Stimulated activated effector memory CD8-positive, alpha-beta T cell treated with anti-CD3 and anti-CD28 coated beads, Interleukin-12 subunit alpha, Interleukin-12 subunit beta, amount 100 ng/mL, for 72 hours (primary cell): ENCODE results near the gene DAZL.

Source experiments
- ATAC-seq: fragments of 150-1000 bp; cut with Tn5 transposase; 2 replicates; pipeline ENCODE4 v1.10.0; 2021
- DNase-seq, 2 donors: peaks; one replicate each; pipeline ENCODE4 v3.0.0; 2021 to 2022; ENCODE audit warnings: low spot score in 2 of 2
- H3K27ac Mint-ChIP-seq: one replicate; pipeline ENCODE4 v1.8.0; 2022; ENCODE audit warnings: mild to moderate bottlenecking, mixed read lengths
- H3K36me3 Mint-ChIP-seq: one replicate; pipeline ENCODE4 v1.8.0; 2022; ENCODE audit warnings: mild to moderate bottlenecking, mixed read lengths
- H3K4me1 Mint-ChIP-seq: one replicate; pipeline ENCODE4 v1.8.0; 2022; ENCODE audit warnings: mixed read lengths
- H3K4me3 Mint-ChIP-seq: one replicate; pipeline ENCODE4 v1.8.0; 2022; ENCODE audit warnings: mild to moderate bottlenecking, mixed read lengths
- H3K9me3 Mint-ChIP-seq: one replicate; pipeline ENCODE4 v1.8.0; 2022; ENCODE audit warnings: mixed read lengths

Gene DAZL

GRCh38 chr3:16605966-16606365 is 743 bp upstream of the DAZL start:
- no peak overlapping the region for H3K4me3 Mint-ChIP-seq
- H3K36me3 Mint-ChIP-seq = no peaks in the 10 kb centered on the region
- ATAC-seq = no peak
- no peak for DNase-seq
- no peak overlapping the region for H3K27ac Mint-ChIP-seq
- no peaks in the 10 kb centered on the region for H3K4me1 Mint-ChIP-seq
- no peaks in the 10 kb centered on the region for H3K9me3 Mint-ChIP-seq

DNA sequence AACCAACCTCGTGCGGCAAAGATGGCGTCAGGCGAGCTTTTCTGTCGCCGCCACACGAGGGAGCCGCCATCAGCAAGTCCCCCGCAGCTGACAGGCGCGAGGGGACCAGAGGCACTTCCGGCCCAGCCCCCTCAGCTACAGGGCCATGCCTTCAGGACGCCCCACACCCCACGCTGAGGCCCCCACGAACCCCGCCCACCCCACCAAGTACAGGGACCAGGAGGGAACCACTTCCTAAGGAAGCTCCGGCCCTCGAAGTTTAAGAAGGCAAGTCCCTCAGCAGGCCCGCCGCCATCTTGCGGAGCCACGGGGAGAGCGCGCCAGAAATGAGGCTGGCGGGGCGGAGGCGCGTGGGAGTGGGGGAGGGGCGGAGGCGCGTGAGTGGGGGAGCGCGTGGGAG is 790 bp downstream of the DAZL start:
- ATAC-seq (no peak), DNase-seq (no peak)
- Mint-ChIP-seq H3K4me1 (no peaks in the 10 kb centered on the region), H3K27ac (no peak overlapping the region), H3K4me3 (no peak overlapping the region), H3K36me3 (no peaks in the 10 kb centered on the region), H3K9me3 (no peaks in the 10 kb centered on the region)

GRCh38 chr3:16601537-16602005 is 3.7 kb downstream of the DAZL start:
- peaks cover 7% of the 10 kb centered on the region for H3K4me1 Mint-ChIP-seq
- no peaks in the 10 kb centered on the region for H3K36me3 Mint-ChIP-seq
- no peak overlapping the region for H3K4me3 Mint-ChIP-seq
- no peaks in the 10 kb centered on the region for H3K9me3 Mint-ChIP-seq
- H3K27ac Mint-ChIP-seq = no peak overlapping the region
- ATAC-seq = no peak
- DNase-seq = no peak

DNA sequence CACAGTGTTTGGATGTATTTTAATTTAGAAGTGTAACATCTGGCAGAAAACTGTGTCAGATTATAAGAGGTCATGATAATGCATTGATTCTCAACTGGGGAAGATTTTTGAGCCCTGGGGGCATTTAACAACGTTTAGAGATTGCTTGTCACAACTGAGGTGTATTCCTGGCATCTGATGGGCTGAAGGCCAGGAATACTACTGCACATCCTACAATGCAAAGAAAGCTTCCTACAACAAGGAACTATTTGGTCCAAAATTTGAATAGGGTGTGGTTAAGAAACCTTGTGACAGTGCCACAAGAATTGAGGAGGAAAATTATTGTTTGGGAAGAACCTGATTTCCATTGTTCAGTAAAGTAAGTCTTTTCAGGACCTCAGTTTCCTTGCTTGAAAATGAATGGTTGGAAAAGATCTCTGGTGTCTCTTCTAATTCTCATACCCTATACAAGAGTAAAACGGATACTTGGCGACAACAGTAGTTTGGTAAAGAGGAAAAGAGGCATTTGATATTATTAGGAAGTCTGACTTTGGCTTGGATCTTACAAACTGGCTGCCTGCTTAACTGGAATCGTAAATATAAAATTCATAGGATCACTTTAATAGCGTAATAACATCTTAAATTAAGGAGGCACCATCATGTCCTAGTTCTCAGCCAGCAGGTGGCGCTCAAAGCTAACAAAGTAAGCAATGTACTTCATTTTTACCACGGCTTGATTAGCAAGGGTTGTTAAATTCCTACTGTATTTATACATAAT is 4.3 kb downstream of the DAZL start:
- H3K9me3 Mint-ChIP-seq = no peaks in the 10 kb centered on the region
- peak; percentile 61 to 80 for DNase-seq
- peaks cover 13% of the 10 kb centered on the region for H3K4me1 Mint-ChIP-seq
- no peak overlapping the region for H3K4me3 Mint-ChIP-seq
- no peaks in the 10 kb centered on the region for H3K36me3 Mint-ChIP-seq
- no peak for ATAC-seq
- H3K27ac Mint-ChIP-seq = no peak overlapping the region

DNA sequence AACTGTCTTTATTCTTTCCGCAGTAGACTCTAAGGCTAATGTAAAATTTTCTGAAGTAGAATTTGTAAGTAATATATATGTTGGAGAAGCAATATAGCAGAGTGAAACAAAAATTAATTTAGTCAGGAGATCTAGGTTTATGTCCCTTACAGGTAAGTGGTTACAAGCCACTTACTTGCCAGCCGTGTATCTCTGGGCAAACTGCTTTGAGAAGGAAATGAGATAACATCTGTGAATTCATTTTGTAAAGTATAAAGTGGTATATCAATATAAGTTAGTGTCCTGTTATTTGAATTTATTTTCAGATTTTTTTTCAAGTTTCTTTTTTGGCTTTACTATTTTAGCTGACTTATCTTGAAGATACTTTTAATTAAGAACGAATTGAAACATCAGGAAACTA is 5.5 kb downstream of the DAZL start:
- no peak overlapping the region for H3K27ac Mint-ChIP-seq
- no peaks in the 10 kb centered on the region for H3K36me3 Mint-ChIP-seq
- no peak for DNase-seq
- no peak for ATAC-seq
- peaks cover 16% of the 10 kb centered on the region for H3K4me1 Mint-ChIP-seq
- H3K4me3 Mint-ChIP-seq = no peak overlapping the region
- no peaks in the 10 kb centered on the region for H3K9me3 Mint-ChIP-seq

- Mint-ChIP-seq H3K36me3 (no peaks in the 10 kb centered on the region), H3K9me3 (no peaks in the 10 kb centered on the region), H3K4me3 (no peak overlapping the region), H3K27ac (no peak overlapping the region), H3K4me1 (peaks cover 16% of the 10 kb centered on the region)
- DNase-seq (peak in 1 of 2 donors; percentile 62), ATAC-seq (peak; percentile 99)
These were observed 8.7 kb downstream of the DAZL start for GRCh38 chr3:16596352-16597032.

- Mint-ChIP-seq H3K9me3 (no peaks in the 10 kb centered on the region), H3K36me3 (no peaks in the 10 kb centered on the region), H3K4me1 (peaks cover 22% of the 10 kb centered on the region), H3K4me3 (no peak overlapping the region), H3K27ac (no peak overlapping the region)
- ATAC-seq (peak; percentile 40), DNase-seq (no peak)
These were observed 9.4 kb downstream of the DAZL start for GRCh38 chr3:16595778-16596177.

- no peaks in the 10 kb centered on the region for H3K9me3 Mint-ChIP-seq
- no peak overlapping the region for H3K27ac Mint-ChIP-seq
- DNase-seq (no peak), ATAC-seq (peak; percentile 99)
- H3K4me3 Mint-ChIP-seq = no peak overlapping the region
- no peaks in the 10 kb centered on the region for H3K36me3 Mint-ChIP-seq
- H3K4me1 Mint-ChIP-seq = peaks cover 6% of the 10 kb centered on the region
These were observed 15.2 kb downstream of the DAZL start for GRCh38 chr3:16589867-16590624.

- H3K4me1 Mint-ChIP-seq = peaks cover 6% of the 10 kb centered on the region
- H3K9me3 Mint-ChIP-seq = no peaks in the 10 kb centered on the region
- no peak overlapping the region for H3K27ac Mint-ChIP-seq
- no peaks in the 10 kb centered on the region for H3K36me3 Mint-ChIP-seq
- H3K4me3 Mint-ChIP-seq = no peak overlapping the region
- DNase-seq (no peak), ATAC-seq (no peak)
These were observed 16.1 kb downstream of the DAZL start for GRCh38 chr3:16589120-16589519.

DNA sequence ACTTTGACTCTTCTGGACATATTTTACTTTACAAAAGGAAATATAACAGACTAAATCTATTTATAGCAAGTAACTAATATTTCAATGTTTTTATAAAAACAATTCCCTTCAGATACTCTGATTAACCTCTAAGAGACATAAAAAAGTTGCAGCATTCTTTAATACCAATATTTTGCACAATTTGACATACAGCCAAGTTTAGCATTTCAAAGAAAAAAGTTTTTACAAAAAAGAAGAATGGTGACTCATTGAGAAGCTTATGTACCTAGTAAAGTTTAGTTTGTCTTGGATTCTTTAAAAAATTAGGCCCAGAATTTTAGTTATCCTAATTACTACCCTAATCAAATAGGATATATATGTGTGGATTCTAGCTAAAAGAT is 17.6 kb downstream of the DAZL start:
- DNase-seq = no peak
- no peak for ATAC-seq
- no peak overlapping the region for H3K4me3 Mint-ChIP-seq
- H3K4me1 Mint-ChIP-seq = peaks cover 6% of the 10 kb centered on the region
- H3K27ac Mint-ChIP-seq = no peak overlapping the region
- H3K36me3 Mint-ChIP-seq = no peaks in the 10 kb centered on the region
- no peaks in the 10 kb centered on the region for H3K9me3 Mint-ChIP-seq

DNA sequence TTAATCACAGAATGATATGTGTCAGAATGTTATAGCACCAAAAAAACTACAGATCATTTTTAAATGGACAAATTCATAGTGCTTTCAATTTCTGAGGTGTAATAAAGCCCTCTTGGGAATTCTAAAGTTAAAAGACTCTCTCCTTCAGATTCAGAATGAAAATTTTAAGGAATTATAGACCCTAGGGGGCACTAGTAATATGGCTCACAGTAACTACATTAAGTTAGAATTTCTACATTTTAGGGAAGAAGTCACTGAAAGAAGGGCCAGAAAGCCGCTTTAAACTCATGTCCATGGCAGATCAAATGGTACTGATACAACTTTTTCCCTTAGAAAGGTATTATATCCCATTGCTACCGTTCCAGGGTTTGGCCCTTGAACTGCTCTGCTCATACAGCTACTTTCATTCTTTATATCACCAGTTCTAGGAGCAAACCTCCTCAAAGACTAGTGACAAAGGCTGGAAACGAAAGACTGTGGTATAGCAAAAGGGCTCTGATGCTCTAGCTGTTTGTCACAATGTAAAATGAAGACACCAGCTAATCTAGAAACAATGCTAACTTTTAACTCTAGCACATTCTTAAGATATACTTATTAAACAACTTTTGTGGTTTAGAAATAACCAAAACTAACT is 18.1 kb downstream of the DAZL start:
- Mint-ChIP-seq H3K4me3 (no peak overlapping the region), H3K36me3 (no peaks in the 10 kb centered on the region), H3K27ac (no peak overlapping the region), H3K9me3 (no peaks in the 10 kb centered on the region), H3K4me1 (peaks cover 6% of the 10 kb centered on the region)
- no peak for DNase-seq
- ATAC-seq = peak; percentile 52

GRCh38 chr3:16584880-16585279 is 20.3 kb downstream of the DAZL start:
- DNase-seq = no peak
- no peak for ATAC-seq
- Mint-ChIP-seq H3K27ac (no peak overlapping the region), H3K4me3 (no peak overlapping the region), H3K4me1 (no peaks in the 10 kb centered on the region), H3K36me3 (no peaks in the 10 kb centered on the region), H3K9me3 (no peaks in the 10 kb centered on the region)

GRCh38 chr3:16583551-16583950 is 21.7 kb downstream of the DAZL start:
- H3K36me3 Mint-ChIP-seq = no peaks in the 10 kb centered on the region
- H3K9me3 Mint-ChIP-seq = no peaks in the 10 kb centered on the region
- no peak overlapping the region for H3K27ac Mint-ChIP-seq
- no peak overlapping the region for H3K4me3 Mint-ChIP-seq
- DNase-seq = no peak
- ATAC-seq = no peak
- H3K4me1 Mint-ChIP-seq = no peaks in the 10 kb centered on the region

- no peaks in the 10 kb centered on the region for H3K36me3 Mint-ChIP-seq
- ATAC-seq (no peak), DNase-seq (no peak)
- no peaks in the 10 kb centered on the region for H3K4me1 Mint-ChIP-seq
- no peak overlapping the region for H3K27ac Mint-ChIP-seq
- no peaks in the 10 kb centered on the region for H3K9me3 Mint-ChIP-seq
- H3K4me3 Mint-ChIP-seq = no peak overlapping the region
These were observed 35.1 kb downstream of the DAZL start for GRCh38 chr3:16570113-16570512.

DNA sequence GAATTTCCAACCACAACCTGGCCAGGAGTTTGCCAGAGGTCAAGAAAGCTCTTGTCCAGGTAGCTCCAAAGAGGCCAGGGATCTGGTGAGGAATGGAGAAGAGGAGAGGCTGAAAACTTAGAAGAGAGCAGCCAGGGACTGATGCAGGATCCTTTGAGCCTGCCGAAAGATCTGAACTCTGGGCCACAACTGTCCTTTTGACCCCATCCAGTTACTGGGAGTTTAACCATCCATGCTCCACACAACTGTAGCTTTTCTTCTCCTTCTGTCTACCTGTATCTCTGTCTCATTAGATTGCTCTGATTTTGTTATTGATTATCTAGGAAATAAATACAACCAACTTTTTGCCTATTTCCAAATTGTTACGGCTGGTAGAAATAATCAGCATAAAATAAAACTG is 36.7 kb downstream of the DAZL start:
- no peak for ATAC-seq

More for the DNA sequence above, 36.7 kb downstream of the DAZL start:
- no peaks in the 10 kb centered on the region for H3K9me3 Mint-ChIP-seq
- H3K36me3 Mint-ChIP-seq = no peaks in the 10 kb centered on the region
- H3K4me3 Mint-ChIP-seq = no peak overlapping the region
- no peak for DNase-seq
- H3K27ac Mint-ChIP-seq = no peak overlapping the region
- no peaks in the 10 kb centered on the region for H3K4me1 Mint-ChIP-seq
